ENCODE data around the gene SERP1. TPM values are rescaled to one million over a fixed set of nuclear protein-coding genes. Genes with fewer than 3 reads are reported as not detected.

SERP1 gene
- total RNA-seq = 67.3 TPM

DNA sequence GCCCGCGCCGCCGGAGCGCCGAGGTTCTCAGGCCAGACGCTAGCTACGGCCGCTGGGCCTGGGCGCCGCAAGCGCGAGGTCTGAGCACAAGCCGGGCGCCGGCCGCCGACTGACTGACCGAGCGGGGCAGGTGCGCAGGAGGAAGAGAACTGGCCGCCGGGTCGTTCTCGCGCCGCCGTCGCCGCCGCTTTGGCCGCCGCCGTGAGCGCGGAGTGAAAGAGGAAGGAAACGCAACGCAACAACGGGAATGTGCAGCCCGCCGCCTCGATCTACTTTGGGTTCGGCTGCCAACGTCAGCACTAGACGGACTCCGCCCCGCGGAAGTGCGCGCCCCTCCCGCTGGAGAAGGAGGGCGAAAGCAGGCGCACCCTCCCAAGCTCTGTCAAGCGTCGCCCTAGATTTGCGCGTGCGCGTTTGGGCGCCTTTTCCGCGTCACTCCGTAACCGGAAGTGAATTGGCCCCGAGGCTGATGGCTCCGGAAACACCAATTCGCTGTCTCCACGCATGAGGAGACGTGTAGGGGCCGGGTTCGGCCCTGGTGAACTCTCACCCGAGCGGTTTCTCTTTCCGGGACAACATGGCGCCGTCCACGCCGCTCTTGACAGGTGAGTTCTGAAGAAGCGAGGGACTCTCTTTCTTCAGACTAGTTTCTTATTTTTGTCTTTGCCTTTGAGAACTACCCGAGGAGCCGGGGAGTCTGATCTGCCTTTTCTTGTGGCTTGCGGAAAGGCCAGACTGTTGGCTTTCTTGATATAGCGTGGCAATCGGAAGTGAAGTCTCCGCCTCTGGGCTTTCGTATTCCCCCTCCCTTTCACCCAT lies at the start of gene SERP1, which contains the start of gene EIF2A:
Gene SERP1 (minus strand): TSS at position 271 of the 819 bp plus-strand sequence. CDS start 361 bp downstream, outside the sequence.
Gene EIF2A (plus strand): TSS at position 562 of the 819 bp plus-strand sequence. CDS start 16 bp downstream, at position 578.
- FAIRE-seq (peak; percentile 96), DNase-seq (ENCODE audit: low spot score in 2 of 2) (peak; percentile 92 to 93)

DNA sequence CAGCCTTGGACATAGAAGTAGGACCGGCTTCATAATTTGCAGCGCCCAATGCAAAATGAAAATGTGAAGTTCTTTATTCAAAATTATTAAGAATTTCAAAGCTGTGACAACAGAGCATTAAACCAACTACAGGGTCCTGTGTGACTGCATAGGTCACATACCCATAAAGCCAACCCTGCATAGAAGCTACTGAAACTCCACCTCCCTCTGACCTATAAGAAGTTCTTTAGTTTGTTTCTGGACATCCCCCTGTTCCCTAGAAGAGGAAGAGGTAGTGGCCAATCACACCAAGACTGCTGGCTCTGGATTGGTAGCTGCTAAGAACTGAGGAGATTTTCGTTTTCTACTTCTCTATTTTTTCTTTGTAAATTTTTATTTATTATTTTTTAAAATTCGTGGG lies 47.9 kb upstream of the SERP1 start:
- no peak for DNase-seq (ENCODE audit: low spot score in 2 of 2)
- no peak for FAIRE-seq

DNA sequence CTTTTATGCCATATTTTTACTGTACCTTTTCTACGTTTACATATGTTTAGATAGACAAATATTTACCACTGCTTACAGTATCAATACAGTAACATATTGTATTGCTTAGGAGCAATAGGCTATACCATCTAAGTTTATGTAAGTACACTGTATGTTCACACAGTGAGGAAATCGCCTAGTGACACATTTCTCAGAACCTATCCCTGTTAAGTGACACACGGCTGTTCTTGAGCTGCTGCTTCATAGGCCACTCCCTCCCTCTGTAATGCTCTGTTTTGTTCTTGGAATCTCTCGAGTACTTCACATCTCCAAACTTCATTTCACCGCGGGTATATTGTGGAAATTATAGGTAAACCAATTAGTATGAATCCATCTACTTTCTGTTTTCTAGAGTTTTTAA lies 43.5 kb upstream of the SERP1 start:
- FAIRE-seq = no peak
- DNase-seq (ENCODE audit: low spot score in 2 of 2) = no peak

DNA sequence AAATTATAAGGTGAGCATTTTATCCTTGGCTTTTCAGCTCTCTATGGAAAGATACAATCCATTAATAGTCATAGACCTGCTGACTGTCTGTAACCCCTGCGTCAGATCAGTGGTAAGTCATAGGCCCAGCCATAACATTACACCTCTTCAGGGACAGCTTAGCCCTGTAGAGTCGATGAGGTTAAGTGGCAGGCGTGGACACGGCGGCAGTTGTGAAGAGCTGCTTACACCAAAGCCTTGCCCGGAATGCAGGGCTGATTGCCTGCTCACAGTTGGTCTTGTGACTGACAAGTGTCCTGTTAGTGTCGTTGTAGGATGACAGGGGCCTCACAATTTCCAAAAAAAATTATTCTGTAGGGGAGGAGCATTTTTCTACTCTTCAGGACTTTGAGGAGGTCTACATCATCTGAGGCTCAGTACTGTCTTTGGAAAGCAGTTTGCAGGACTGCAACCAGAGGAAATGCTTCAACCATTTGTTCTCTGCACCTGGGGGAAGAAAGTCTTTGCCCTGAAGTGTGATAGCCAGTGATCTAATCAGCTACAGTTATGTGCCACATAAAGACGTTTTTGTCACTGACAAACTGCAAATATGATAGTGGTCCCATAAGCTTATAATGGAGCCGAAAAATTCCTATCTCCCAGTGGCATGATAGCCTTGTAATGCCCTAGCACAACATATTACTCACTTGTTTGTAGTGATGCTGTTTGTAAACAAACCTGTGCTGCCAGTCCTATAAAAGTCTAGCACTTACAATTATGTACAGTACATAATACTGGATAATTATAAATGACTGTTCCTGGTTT lies 41.9 kb upstream of the SERP1 start:
- FAIRE-seq (no peak), DNase-seq (ENCODE audit: low spot score in 2 of 2) (no peak)

DNA sequence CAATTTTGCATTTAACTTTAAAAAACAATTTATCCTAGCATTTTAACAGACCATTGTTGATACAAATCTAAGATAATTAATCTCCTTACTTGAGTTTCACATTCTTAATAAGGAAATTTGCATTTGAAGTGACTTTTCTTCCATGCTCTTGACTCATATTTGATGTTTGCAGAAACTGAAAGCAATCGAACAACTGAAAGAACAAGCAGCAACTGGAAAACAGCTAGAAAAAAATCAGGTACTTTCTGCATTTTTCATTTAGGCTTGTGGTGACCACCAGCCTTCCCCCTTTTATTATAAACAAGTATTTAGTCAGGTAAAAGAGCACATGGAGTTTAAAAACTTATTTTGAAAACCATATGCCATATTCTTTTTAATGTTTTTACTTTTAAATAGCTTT lies 36.7 kb upstream of the SERP1 start:
- FAIRE-seq = no peak

DNA sequence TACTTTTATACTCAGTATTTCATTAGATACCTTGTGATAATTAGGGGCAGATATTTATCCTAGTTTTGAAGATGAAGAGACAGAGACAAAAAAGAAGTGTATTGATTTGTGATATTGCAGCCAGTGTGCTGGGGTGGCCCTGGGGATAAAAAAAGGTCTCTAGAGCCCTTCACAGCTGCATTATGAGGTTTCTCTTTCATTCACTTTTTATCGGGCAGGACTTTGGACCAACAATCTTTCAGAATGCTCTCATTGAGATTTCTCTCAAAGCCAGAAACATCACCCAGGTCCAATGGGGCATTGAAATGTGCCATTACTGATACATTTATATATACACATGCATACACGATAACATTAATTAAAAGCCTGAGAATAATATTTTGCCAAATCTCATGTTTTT lies 36.3 kb upstream of the SERP1 start:
- FAIRE-seq = no peak

More for the DNA sequence above, 36.7 kb upstream of the SERP1 start:
- DNase-seq (ENCODE audit: low spot score in 2 of 2) = no peak

DNA sequence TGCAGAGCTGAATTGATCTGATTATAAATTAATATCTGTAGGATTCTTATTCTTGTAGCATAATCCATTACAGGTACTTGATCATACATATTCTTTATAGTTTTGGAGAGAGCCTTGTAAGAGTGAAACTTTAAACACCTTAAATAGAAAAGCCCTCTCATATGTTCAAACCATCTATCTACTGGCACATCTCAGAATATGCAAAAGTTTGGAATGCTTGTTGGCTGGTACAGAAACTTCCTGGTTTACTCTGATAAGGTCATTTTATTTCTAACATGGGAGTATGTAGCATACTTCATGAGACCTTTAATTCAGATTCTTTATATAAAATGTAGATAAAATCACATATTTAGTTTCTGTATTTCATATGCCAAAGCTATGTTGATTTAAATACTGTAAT lies 34.9 kb upstream of the SERP1 start:
- DNase-seq (ENCODE audit: low spot score in 2 of 2) = no peak
- no peak for FAIRE-seq

More for the DNA sequence above, 36.3 kb upstream of the SERP1 start:
- DNase-seq (ENCODE audit: low spot score in 2 of 2) = no peak

DNA sequence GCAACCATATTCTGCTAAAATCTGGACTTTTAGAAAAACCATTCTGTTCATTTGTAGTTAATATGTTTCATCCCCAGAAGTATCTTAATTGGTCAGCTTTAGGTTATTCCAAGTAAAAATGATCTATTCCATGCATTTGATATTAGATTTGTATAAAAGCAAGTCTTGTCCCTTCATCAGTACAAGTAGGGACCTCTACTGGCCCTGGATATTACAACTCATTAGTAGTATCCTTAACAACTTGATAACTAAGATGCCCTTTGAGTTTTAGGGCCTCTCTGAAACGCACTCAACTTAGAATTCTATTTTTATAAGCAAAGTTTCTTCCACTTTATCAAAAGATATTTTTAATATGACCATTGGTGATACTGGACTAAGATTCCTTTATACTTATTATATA lies 31.6 kb upstream of the SERP1 start:
- no peak for FAIRE-seq
- DNase-seq (ENCODE audit: low spot score in 2 of 2) = no peak

DNA sequence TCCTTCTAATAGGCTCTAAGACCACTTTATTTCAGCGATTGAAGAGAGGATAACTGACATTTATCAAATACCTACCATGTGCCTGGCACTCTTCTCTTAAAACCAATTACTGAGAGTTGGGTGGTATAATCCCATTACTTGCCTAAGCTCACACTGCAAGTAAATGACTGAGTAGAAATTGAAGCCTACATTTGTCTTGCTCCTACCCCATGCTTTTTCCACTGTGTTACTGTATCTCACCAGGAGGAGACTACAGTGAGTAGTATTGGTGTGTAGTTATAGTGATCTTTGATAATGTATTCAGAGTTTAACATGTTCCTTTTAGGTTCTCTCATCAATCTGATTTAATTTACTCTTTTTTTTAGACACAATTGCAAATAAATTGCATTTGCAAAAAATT lies 21.0 kb upstream of the SERP1 start:
- DNase-seq (ENCODE audit: low spot score in 2 of 2) (no peak), FAIRE-seq (no peak)

DNA sequence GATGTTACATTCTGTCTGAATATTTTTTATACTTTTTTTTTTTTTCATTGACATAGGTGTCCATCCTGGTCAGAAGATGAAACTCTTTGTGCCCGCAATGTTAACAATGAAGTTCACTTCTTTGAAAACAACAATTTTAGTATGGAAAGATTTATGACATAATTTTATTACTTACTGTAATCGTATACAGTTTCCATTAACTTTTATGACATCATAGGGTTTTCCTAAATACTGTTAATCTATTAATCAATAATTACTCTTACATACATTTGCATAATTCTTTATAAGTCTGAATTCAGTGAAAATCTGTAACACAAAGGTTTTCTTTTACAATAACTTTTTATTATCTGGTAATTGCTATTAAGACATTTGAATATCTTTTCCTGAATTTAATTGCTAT lies 17.9 kb upstream of the SERP1 start:
- DNase-seq (ENCODE audit: low spot score in 2 of 2) = no peak
- peak; percentile 36 for FAIRE-seq

DNA sequence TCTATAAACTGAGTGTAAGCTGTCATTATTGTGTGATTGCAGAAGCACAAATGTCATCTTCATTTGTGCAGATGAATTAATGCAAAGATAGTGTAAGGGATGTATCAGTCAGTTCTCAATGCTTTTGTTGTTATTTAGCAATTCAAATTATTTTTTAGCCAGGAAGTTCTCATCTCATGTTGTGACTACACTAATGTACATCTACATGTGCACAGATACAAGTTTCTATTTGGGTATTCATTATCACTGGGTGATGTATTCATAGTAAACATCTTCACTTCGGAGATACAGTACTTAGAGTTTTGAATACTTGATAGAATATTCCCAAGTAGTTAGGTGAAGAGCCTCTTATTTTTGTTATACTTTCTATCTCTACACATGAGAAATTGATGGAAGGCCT lies 11.4 kb upstream of the SERP1 start:
- FAIRE-seq (no peak), DNase-seq (ENCODE audit: low spot score in 2 of 2) (no peak)

DNA sequence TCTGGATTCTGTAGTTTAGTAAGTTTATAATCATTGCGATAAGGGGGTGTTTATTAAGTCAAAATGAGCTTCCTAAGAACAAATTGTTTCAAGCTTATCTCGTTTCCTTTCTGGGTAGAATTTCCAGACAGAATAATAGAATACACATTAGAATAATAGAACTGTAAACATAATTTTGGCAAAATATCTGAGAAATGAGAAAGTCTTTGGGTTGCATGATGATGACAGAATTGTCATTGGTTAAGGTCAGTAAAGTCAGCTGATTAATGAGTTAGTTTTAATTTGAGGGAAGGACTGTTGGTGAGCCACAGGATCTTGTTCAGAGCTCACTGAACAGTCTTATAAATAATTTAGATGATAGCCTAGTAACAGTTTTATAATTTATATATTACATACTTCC lies 10.5 kb upstream of the SERP1 start:
- FAIRE-seq = no peak
- DNase-seq (ENCODE audit: low spot score in 2 of 2) = no peak

DNA sequence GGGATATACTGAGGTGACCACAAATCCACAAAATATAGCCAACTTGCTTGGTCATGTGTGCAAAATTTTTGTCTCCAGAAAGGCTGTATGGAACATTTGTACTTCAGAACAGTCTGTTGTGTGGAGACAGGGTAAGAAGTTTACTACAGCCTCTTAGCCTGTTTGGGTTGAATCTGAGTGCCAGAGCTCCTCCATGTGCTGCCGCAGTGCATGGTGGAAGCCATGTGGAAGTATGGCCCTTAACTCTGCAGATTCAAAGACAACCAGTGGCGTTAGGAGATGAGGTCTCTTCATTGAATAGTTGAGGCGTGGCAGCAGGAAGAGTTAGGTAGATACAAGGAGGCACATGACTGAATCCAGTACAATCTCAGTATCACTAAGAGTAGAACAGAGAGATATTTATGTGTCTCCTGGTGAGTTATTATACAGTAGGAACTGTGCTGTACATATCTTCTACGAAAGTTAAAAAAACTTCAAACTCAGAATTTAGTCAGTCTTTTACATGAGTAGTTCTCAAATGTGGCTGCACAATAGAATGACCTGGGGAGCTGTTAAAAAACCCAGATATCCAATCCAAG lies 9.7 kb upstream of the SERP1 start:
- DNase-seq (ENCODE audit: low spot score in 2 of 2) (no peak), FAIRE-seq (no peak)

DNA sequence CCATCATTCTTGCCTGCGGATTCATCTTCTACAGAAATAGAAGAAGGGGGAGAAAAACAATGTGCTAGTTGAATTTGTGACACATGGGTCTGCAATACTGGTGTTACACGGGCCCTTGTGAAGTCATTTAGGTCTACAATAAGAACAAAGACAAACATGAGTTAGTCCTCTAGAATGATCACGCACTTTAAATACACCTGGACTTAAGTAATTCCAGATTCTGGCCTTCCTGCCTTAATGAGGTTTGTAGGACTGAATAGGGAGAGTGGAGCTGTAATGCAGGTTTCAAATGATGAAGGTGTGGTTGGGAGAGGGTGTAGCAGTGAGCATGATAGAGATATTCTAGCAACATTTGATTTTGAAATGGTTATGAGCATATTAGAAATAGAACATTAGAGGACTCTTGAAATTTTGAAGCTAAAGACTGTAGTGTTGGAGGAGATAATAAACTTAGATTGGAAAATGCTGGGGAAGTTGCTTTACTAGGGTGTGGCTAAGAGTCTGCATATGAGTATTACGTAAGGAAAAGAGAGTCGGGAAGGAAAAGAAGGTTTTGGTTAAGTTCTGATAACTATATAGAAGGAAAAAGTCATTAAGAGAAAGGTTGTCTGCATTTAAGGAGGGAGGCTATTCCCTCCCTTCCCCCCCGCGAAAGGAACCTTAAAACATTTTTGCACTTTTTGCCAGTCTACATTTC lies 897 bp upstream of the SERP1 start:
- FAIRE-seq (no peak), DNase-seq (ENCODE audit: low spot score in 2 of 2) (no peak)

DNA sequence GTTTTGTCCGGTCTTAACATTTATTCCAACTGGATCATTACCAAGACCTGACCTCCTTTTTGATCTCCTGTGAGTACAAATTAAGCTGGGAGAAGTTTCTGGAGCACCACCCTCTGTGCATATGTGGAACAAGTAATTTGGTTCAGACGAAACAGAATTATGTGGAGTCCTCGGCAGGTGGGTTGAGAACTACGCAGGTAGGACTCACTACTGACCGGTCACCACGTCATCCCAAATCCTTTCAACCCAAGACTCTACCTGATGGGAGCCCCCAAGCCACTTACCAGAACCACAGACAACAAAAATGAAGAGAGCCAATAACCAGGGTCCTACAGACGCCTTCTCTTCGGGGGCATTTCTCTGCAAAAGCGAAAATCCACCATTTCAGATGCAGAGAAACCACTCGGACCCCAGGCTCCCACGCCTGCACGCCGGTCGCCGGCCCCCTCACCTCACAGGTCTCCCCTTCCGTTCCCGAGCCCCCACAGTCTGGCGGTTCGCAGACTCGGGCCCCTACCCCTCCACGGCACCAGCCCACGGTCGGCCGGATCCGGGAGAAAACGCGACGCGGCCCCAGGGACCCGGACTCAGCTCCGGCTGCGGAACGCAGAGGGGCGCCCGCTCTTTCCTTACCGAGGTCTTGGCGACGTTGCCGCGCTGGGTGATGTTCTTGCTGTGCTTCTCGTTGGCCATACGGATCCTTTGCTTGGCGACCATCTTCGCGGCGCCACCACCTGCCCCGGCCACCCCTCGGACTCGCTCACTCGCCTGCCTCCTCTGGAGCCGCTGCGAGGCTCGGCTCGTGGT lies 674 bp downstream of the SERP1 start:
- FAIRE-seq = no peak
- no peak for DNase-seq (ENCODE audit: low spot score in 2 of 2)

DNA sequence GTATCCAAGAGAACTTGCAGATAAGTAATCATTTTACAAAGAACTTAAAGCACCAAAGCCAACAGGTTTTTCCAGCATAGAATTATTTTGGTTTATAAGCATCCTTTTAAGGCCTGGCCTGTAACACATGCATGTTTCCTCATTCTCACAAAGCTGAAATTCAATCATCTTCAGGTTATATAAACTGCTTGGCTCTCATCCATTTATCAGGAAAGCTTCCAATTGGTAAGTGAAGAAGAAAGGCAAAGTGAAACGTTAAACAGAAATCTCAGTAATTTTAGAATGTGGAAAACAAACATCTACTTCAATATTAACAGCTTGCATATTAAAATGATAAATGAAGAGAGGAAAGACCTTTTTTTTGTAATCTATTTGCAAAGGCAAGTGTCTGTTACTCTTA lies 1.6 kb downstream of the SERP1 start:
- FAIRE-seq = no peak
- DNase-seq (ENCODE audit: low spot score in 2 of 2) = no peak

DNA sequence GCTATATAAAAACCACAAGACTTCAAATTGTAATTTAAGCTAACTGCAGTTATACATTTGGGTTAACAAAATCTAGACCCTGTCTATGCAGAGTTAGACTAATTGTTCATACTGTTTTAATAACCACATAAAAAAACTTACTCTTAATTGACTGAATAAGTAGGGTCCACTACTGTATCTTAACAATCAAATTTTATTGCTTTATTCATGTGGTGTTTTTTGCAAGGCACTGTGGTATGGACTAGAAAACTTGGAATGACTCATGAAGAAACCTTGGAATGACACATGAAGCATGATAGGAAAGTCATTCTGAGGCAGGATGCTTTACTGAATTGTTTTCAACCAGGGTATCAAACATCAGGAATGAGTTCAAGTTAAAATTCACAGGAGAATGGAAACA lies 2.3 kb downstream of the SERP1 start:
- DNase-seq (ENCODE audit: low spot score in 2 of 2) (no peak), FAIRE-seq (no peak)

DNA sequence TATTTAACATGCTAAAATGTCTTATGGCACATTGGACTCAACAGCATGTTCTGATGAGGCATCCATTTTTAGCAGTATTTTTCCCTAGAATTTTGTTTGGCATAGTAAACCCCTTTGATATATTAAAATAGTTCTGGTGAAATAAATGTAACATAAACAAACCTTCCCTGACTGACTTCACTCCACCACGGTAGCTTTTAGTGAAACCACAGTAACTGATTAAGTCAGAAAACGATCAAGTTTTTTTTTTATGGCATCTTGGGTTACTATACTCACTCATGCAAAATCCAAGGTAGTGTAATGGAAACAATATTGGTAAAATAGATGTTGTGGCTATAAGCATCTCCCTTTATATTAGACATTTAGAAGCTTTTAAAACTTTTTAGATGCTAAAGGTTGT lies 2.8 kb downstream of the SERP1 start:
- no peak for DNase-seq (ENCODE audit: low spot score in 2 of 2)
- FAIRE-seq = no peak

DNA sequence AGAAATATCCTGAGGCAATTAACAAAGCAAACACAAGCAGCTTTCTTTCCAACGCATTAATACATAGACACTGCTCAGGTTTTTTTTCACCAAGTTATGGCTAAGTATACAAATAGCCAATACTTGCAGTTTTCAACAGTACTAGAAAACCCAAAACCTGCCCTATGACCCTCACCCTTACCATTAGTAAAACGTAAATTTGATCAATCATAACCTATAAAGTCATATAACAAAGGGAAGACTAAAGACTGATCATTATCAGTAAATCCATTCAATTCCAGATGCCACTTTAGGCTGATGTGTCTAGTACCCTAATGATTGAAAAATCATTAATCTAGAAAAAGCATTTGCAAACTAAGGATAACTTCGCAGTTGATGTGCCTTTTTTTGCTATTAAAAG lies 3.2 kb downstream of the SERP1 start:
- FAIRE-seq (no peak), DNase-seq (ENCODE audit: low spot score in 2 of 2) (no peak)

DNA sequence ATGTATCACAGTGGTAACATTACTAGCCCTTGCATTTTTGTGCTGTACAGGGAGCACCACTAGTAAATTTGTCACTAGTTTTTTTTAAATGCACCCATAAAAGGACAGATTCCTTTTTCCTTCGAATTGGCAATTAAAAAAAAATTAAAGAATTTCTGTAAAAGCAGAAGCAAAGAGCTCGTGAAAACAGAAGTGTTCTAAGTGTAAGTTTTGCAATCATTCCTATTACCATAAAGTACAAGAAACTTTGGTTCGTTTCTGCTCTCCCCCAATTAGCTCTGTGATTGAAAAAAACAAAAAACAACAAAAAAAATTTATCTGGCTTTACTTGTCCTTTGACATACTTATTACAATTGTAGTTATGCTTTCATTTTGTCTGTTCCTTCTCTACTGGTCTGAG lies 5.3 kb downstream of the SERP1 start:
- FAIRE-seq = no peak

More for the DNA sequence above, 5.3 kb downstream of the SERP1 start:
- DNase-seq (ENCODE audit: low spot score in 2 of 2) = no peak

All from frontal cortex (tissue), 4 donors.